HEK293 (cell line): ENCODE measurements around the gene FABP7.
A peak's percentile ranks its signal among the peaks of the same experiment; 100 is the strongest.

Source experiments
- CTCF ChIA-PET: fragments of 350-600 bp; formaldehyde crosslinking; extraction: SDS; loops from one replicate; lab custom pipeline; 2021; ENCODE audit warnings: antibody characterized with exemption; lab: Yijun Ruan, JAX
- POLR2A ChIA-PET: fragments of 300-600 bp; formaldehyde crosslinking; extraction: SDS; loops from one replicate; lab custom pipeline; 2020; ENCODE audit warnings: antibody characterized with exemption, inconsistent platforms; lab: Yijun Ruan, JAX
- H3K27ac ChIP-seq: fragments of 200-500 bp; sonication (Bioruptor generic); 2 replicates; pipeline ENCODE4 v1.5.1; 2014; ENCODE audit warnings: low read depth, low read length, control low read depth, inconsistent platforms; ENCODE audit errors: extremely low read depth
- H3K36me3 ChIP-seq, 2 experiments: fragments of 200-500 bp in 1 of 2; sonication (Bioruptor generic) in 1 of 2; 1 replicate in 1 of 2; 2 replicates in 1 of 2; pipeline ENCODE4 v1.5.1; 2014 to 2017; ENCODE audit warnings: inconsistent platforms in 2 of 2, low read length in 2 of 2; ENCODE audit not compliant: control insufficient read depth in 2 of 2, insufficient read depth in 1 of 2
- H3K4me1 ChIP-seq: fragments of 200-500 bp; sonication (Bioruptor generic); 2 replicates; pipeline ENCODE4 v1.5.1; 2014; ENCODE audit warnings: mild to moderate bottlenecking, low read length, inconsistent platforms; ENCODE audit not compliant: control insufficient read depth, insufficient read depth
- H3K4me3 ChIP-seq: 2 replicates; pipeline ENCODE4 v1.5.1; 2011; ENCODE audit warnings: low read depth, mild to moderate bottlenecking, control low read depth, low read length, moderate library complexity
- H3K9me3 ChIP-seq: fragments of 200-500 bp; sonication (Bioruptor generic); 2 replicates; pipeline ENCODE4 v1.5.1; 2014; ENCODE audit warnings: low read depth, low read length, inconsistent platforms; ENCODE audit not compliant: control insufficient read depth, insufficient read depth
- FEZF1 ChIP-seq: fragments of 450-650 bp; formaldehyde crosslinking; IDR thresholded peaks from 2 replicates; pipeline ENCODE4 v1.5.1; 2016; ENCODE audit warnings: missing biosample characterization, missing genetic modification characterization
- HOXD13 ChIP-seq: sonication (generic); formaldehyde crosslinking; IDR thresholded peaks from 2 replicates; pipeline ENCODE4 v1.8.0; 2022; ENCODE audit warnings: missing genetic modification reagents, borderline replicate concordance
- KLF10 ChIP-seq: fragments of 450-650 bp; IDR thresholded peaks from 2 replicates; pipeline ENCODE4 v1.5.1; 2018; ENCODE audit warnings: missing biosample characterization, mild to moderate bottlenecking, missing genetic modification characterization
- KLF9 ChIP-seq: fragments of 450-650 bp; formaldehyde crosslinking; IDR thresholded peaks from 2 replicates; pipeline ENCODE4 v1.5.1; 2016; ENCODE audit warnings: missing biosample characterization, missing genetic modification characterization, low read depth
- OVOL3 ChIP-seq: fragments of 450-650 bp; formaldehyde crosslinking; IDR thresholded peaks from 2 replicates; pipeline ENCODE4 v1.5.1; 2016; ENCODE audit warnings: missing biosample characterization, missing genetic modification characterization
- TRIM28 ChIP-seq: IDR thresholded peaks from 2 replicates; pipeline ENCODE4 v1.6.1; 2011; ENCODE audit warnings: low read length, control low read depth, borderline replicate concordance
- ZBTB48 ChIP-seq: fragments of 450-650 bp; formaldehyde crosslinking; IDR thresholded peaks from 2 replicates; pipeline ENCODE4 v1.5.1; 2016; ENCODE audit warnings: missing biosample characterization, missing genetic modification characterization
- ZNF23 ChIP-seq: fragments of 450-650 bp; formaldehyde crosslinking; IDR thresholded peaks from 2 replicates; pipeline ENCODE4 v1.5.1; 2016; ENCODE audit warnings: missing biosample characterization, missing genetic modification characterization, borderline replicate concordance
- ZNF239 ChIP-seq: fragments of 450-650 bp; formaldehyde crosslinking; IDR thresholded peaks from 2 replicates; pipeline ENCODE4 v1.5.1; 2016; ENCODE audit warnings: missing biosample characterization, missing genetic modification characterization
- ZNF24 ChIP-seq: fragments of 450-650 bp; formaldehyde crosslinking; IDR thresholded peaks from 2 replicates; pipeline ENCODE4 v1.5.1; 2016; ENCODE audit warnings: missing biosample characterization, missing genetic modification characterization
- ZNF555 ChIP-seq: fragments of 450-650 bp; formaldehyde crosslinking; conservative IDR thresholded peaks from 2 replicates; pipeline ENCODE4 v1.5.1; 2017; ENCODE audit warnings: missing biosample characterization, mild to moderate bottlenecking, missing genetic modification characterization, inconsistent platforms
- ZNF596 ChIP-seq: fragments of 450-650 bp; IDR thresholded peaks from 2 replicates; pipeline ENCODE4 v1.5.0; 2018; ENCODE audit warnings: missing biosample characterization, mild to moderate bottlenecking, missing genetic modification characterization, moderate library complexity
- ZNF610 ChIP-seq: fragments of 450-650 bp; formaldehyde crosslinking; IDR thresholded peaks from 2 replicates; pipeline ENCODE4 v1.5.1; 2016; ENCODE audit warnings: missing biosample characterization, missing genetic modification characterization, borderline replicate concordance
- ZNF629 ChIP-seq: fragments of 450-650 bp; formaldehyde crosslinking; IDR thresholded peaks from 2 replicates; pipeline ENCODE4 v1.5.1; 2017; ENCODE audit warnings: missing biosample characterization, missing genetic modification characterization
- ZNF701 ChIP-seq: fragments of 450-650 bp; formaldehyde crosslinking; IDR thresholded peaks from 2 replicates; pipeline ENCODE4 v1.5.1; 2016; ENCODE audit warnings: missing biosample characterization, missing genetic modification characterization
- ZNF776 ChIP-seq: fragments of 450-650 bp; formaldehyde crosslinking; IDR thresholded peaks from 2 replicates; pipeline ENCODE4 v1.5.0; 2017; ENCODE audit warnings: missing biosample characterization, missing genetic modification characterization, borderline replicate concordance
- ZNF837 ChIP-seq: fragments of 450-650 bp; formaldehyde crosslinking; IDR thresholded peaks from 2 replicates; pipeline ENCODE4 v1.5.1; 2016; ENCODE audit warnings: missing biosample characterization, missing genetic modification characterization
- TF ChIP-seq, protein P1 (sequence below): fragments of 450-650 bp; formaldehyde crosslinking; IDR thresholded peaks from 2 replicates; pipeline ENCODE4 v1.5.1; 2016; ENCODE audit warnings: missing biosample characterization, missing genetic modification characterization
- TF ChIP-seq, protein P2 (sequence below): fragments of 450-650 bp; formaldehyde crosslinking; IDR thresholded peaks from 2 replicates; pipeline ENCODE4 v1.5.1; 2017; ENCODE audit warnings: missing biosample characterization, missing genetic modification characterization
- TF ChIP-seq, protein P3 (sequence below): fragments of 450-650 bp; formaldehyde crosslinking; conservative IDR thresholded peaks from 2 replicates; pipeline ENCODE4 v1.5.1; 2016; ENCODE audit warnings: low read depth, missing biosample characterization, missing genetic modification characterization
- TF ChIP-seq, protein P4 (sequence below): fragments of 450-650 bp; formaldehyde crosslinking; IDR thresholded peaks from 2 replicates; pipeline ENCODE4 v1.5.1; 2016; ENCODE audit warnings: missing biosample characterization, missing genetic modification characterization
- TF ChIP-seq, protein P5 (sequence below): fragments of 450-650 bp; formaldehyde crosslinking; IDR thresholded peaks from 2 replicates; pipeline ENCODE4 v1.5.1; 2016; ENCODE audit warnings: missing biosample characterization, missing genetic modification characterization
- TF ChIP-seq, protein P6 (sequence below): fragments of 450-650 bp; formaldehyde crosslinking; IDR thresholded peaks from 2 replicates; pipeline ENCODE4 v1.5.1; 2017; ENCODE audit warnings: missing biosample characterization, mild to moderate bottlenecking, missing genetic modification characterization, moderate library complexity

Gene FABP7

DNA sequence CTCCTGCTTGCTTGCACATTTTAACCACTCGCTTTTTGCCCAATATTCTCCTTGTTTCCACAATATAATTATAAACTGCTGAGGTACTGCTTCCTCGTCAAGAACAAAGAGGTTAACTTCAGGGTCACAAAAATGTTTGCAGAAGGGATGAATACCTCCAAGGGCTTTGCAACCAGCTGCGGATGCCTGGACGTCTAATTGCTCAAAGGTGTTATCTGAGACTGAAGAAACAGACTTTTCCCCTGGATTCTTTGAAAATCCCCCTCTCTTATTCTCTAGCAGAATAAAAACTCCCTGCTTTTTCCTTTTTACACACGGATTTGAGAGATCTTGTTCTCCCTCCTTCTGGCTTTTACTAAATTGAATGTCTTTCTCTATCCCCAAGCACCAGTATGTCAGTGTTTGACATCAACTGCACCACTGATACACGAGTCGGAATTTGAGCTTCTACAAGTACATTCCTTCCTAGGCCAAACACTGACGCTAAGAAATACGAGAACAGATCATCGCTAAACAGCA, 9.2 kb downstream of the FABP7 start (continued):
- TF ChIP-seq, protein P1, sequence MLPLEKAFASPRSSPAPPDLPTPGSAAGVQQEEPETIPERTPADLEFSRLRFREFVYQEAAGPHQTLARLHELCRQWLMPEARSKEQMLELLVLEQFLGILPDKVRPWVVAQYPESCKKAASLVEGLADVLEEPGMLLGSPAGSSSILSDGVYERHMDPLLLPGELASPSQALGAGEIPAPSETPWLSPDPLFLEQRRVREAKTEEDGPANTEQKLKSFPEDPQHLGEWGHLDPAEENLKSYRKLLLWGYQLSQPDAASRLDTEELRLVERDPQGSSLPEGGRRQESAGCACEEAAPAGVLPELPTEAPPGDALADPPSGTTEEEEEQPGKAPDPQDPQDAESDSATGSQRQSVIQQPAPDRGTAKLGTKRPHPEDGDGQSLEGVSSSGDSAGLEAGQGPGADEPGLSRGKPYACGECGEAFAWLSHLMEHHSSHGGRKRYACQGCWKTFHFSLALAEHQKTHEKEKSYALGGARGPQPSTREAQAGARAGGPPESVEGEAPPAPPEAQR (tag by site-specific recombination) = no peak
- TF ChIP-seq ZNF596 = no peak
- no peak for TF ChIP-seq ZBTB48 (tag by site-specific recombination)
- no peak for TF ChIP-seq ZNF23
- no peak for TF ChIP-seq TRIM28
- no peak for TF ChIP-seq KLF9 (tag by site-specific recombination)

DNA sequence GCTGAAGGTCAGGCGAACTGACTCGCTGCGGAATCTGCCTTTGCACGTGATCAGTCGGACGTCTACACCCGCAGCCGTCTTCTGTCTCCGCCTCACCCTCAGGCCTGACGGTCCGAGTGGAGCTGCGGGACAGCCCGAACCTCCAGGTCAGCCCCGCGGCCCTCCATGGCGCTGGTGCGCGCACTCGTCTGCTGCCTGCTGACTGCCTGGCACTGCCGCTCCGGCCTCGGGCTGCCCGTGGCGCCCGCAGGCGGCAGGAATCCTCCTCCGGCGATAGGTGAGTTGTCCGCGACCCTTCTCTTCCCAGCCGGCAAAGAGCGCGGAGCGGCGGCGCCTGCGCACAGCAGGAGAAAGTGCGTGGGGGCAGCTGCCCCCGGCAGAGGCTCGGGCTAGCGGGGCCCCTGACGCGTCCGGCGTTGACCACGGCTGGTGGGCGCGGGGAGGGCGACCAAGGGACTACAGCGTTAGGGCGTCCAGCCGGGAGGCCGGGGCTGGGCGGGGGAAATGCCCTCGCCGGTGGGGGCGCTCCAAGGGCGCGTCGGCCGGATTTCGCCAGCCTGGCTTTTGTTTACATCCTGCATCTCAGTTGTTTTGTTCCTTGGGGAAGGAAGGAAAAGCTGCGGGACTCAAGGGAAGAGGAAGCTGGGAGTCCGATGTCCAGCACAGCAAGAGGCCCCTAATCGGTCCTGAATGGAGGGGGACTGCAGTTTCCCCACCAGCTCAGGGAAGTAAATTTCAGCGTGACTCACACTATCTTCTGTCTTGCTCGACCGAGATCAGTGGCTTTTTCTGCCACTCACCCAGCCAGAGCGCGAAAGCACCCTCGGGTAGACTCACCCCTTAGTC, 9.9 kb downstream of the FABP7 start, which contains the start of gene SMPDL3A:
SMPDL3A (plus strand) TSS at position 77 of the 846 bp plus-strand sequence; CDS start at position 166, 89 bp downstream.
- ChIA-PET POLR2A (interaction anchor here (0.6 to 1.8 kb wide), 12 partner anchors 9 to 318 kb away, joined by 3 to 6 read pairs (median 4); partner anchors contain the start of genes FABP7 and SERINC1), CTCF (interaction anchor here (0.6 to 3.6 kb wide), 12 partner anchors 9 to 814 kb away, joined by 3 to 24 read pairs (median 4); no protein-coding TSS in a partner anchor)
- Histone ChIP-seq H3K36me3 (no peaks in the 10 kb centered on the region), H3K27ac (peak within 1 kb of the TSS; percentile 78), H3K4me1 (peaks cover 12% of the 10 kb centered on the region), H3K9me3 (no peaks in the 10 kb centered on the region), H3K4me3 (peak within 1 kb of the TSS; percentile 66)
- no peak for TF ChIP-seq ZNF701 (tag by site-specific recombination)
- no peak for TF ChIP-seq FEZF1 (tag by site-specific recombination)
- TF ChIP-seq, protein P2, sequence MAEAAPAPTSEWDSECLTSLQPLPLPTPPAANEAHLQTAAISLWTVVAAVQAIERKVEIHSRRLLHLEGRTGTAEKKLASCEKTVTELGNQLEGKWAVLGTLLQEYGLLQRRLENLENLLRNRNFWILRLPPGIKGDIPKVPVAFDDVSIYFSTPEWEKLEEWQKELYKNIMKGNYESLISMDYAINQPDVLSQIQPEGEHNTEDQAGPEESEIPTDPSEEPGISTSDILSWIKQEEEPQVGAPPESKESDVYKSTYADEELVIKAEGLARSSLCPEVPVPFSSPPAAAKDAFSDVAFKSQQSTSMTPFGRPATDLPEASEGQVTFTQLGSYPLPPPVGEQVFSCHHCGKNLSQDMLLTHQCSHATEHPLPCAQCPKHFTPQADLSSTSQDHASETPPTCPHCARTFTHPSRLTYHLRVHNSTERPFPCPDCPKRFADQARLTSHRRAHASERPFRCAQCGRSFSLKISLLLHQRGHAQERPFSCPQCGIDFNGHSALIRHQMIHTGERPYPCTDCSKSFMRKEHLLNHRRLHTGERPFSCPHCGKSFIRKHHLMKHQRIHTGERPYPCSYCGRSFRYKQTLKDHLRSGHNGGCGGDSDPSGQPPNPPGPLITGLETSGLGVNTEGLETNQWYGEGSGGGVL (tag by site-specific recombination) = peak; percentile 36
- TF ChIP-seq ZNF629 (tag by site-specific recombination) = peak; percentile 47; the same call in 1 of the 2 replicates
- TF ChIP-seq ZNF24 = no peak
- TF ChIP-seq HOXD13 = no peak; the same call in 1 of the 2 replicates
- TF ChIP-seq, protein P3, sequence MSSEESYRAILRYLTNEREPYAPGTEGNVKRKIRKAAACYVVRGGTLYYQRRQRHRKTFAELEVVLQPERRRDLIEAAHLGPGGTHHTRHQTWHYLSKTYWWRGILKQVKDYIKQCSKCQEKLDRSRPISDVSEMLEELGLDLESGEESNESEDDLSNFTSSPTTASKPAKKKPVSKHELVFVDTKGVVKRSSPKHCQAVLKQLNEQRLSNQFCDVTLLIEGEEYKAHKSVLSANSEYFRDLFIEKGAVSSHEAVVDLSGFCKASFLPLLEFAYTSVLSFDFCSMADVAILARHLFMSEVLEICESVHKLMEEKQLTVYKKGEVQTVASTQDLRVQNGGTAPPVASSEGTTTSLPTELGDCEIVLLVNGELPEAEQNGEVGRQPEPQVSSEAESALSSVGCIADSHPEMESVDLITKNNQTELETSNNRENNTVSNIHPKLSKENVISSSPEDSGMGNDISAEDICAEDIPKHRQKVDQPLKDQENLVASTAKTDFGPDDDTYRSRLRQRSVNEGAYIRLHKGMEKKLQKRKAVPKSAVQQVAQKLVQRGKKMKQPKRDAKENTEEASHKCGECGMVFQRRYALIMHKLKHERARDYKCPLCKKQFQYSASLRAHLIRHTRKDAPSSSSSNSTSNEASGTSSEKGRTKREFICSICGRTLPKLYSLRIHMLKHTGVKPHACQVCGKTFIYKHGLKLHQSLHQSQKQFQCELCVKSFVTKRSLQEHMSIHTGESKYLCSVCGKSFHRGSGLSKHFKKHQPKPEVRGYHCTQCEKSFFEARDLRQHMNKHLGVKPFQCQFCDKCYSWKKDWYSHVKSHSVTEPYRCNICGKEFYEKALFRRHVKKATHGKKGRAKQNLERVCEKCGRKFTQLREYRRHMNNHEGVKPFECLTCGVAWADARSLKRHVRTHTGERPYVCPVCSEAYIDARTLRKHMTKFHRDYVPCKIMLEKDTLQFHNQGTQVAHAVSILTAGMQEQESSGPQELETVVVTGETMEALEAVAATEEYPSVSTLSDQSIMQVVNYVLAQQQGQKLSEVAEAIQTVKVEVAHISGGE (tag by site-specific recombination) = peak; percentile 97
- TF ChIP-seq OVOL3 (tag by site-specific recombination) = no peak
- no peak for TF ChIP-seq ZNF555
- TF ChIP-seq, protein P4, sequence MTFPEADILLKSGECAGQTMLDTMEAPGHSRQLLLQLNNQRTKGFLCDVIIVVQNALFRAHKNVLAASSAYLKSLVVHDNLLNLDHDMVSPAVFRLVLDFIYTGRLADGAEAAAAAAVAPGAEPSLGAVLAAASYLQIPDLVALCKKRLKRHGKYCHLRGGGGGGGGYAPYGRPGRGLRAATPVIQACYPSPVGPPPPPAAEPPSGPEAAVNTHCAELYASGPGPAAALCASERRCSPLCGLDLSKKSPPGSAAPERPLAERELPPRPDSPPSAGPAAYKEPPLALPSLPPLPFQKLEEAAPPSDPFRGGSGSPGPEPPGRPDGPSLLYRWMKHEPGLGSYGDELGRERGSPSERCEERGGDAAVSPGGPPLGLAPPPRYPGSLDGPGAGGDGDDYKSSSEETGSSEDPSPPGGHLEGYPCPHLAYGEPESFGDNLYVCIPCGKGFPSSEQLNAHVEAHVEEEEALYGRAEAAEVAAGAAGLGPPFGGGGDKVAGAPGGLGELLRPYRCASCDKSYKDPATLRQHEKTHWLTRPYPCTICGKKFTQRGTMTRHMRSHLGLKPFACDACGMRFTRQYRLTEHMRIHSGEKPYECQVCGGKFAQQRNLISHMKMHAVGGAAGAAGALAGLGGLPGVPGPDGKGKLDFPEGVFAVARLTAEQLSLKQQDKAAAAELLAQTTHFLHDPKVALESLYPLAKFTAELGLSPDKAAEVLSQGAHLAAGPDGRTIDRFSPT (tag by site-specific recombination) = peak; percentile 97
- no peak for TF ChIP-seq ZNF239 (tag by site-specific recombination)
- no peak for TF ChIP-seq KLF10
- TF ChIP-seq ZNF776 (tag by site-specific recombination) = no peak
- no peak; the same call in none of the 2 replicates for TF ChIP-seq ZNF610
- no peak for TF ChIP-seq ZNF837 (tag by site-specific recombination)
- TF ChIP-seq, protein P5, sequence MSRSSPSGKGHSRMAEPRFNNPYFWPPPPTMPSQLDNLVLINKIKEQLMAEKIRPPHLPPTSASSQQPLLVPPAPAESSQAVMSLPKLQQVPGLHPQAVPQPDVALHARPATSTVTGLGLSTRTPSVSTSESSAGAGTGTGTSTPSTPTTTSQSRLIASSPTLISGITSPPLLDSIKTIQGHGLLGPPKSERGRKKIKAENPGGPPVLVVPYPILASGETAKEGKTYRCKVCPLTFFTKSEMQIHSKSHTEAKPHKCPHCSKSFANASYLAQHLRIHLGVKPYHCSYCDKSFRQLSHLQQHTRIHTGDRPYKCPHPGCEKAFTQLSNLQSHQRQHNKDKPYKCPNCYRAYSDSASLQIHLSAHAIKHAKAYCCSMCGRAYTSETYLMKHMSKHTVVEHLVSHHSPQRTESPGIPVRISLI (tag by site-specific recombination) = no peak
- TF ChIP-seq, protein P6, sequence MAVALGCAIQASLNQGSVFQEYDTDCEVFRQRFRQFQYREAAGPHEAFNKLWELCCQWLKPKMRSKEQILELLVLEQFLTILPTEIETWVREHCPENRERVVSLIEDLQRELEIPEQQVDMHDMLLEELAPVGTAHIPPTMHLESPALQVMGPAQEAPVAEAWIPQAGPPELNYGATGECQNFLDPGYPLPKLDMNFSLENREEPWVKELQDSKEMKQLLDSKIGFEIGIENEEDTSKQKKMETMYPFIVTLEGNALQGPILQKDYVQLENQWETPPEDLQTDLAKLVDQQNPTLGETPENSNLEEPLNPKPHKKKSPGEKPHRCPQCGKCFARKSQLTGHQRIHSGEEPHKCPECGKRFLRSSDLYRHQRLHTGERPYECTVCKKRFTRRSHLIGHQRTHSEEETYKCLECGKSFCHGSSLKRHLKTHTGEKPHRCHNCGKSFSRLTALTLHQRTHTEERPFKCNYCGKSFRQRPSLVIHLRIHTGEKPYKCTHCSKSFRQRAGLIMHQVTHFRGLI (tag by site-specific recombination) = no peak; the same call in 1 of the 2 replicates
